Type B pancreatic cell (in vitro differentiated cells): ENCODE results near the gene GPC6. TPM values are rescaled to one million over a fixed set of nuclear protein-coding genes. Genes with fewer than 3 reads are reported as not detected.

Experiments
- DNase-seq: peaks from one replicate; pipeline ENCODE4 v3.0.0; 2021; ENCODE audit warnings: mixed read lengths; ENCODE audit not compliant: unreplicated experiment; ENCODE audit errors: extremely low spot score
- H3K27ac Mint-ChIP-seq: 2 replicates; pipeline ENCODE4 v1.8.0; 2021; ENCODE audit warnings: mild to moderate bottlenecking, mixed read lengths
- H3K27me3 Mint-ChIP-seq: 2 replicates; pipeline ENCODE4 v1.8.0; 2021; ENCODE audit warnings: mixed read lengths
- H3K36me3 Mint-ChIP-seq: 2 replicates; pipeline ENCODE4 v1.8.0; 2021; ENCODE audit warnings: mixed read lengths
- H3K4me1 Mint-ChIP-seq: one replicate; pipeline ENCODE4 v1.8.0; 2021; ENCODE audit warnings: mixed read lengths; ENCODE audit not compliant: unreplicated experiment
- H3K4me3 Mint-ChIP-seq: 2 replicates; pipeline ENCODE4 v1.8.0; 2021; ENCODE audit warnings: mild to moderate bottlenecking, mixed read lengths
- H3K9me3 Mint-ChIP-seq: 2 replicates; pipeline ENCODE4 v1.8.0; 2021; ENCODE audit warnings: mixed read lengths
- CTCF ChIP-seq: fragments of 200-600 bp; sonication (generic); conservative IDR thresholded peaks from 2 replicates; pipeline ENCODE4 v1.5.0; 2021; ENCODE audit warnings: antibody characterized with exemption, mild to moderate bottlenecking
- total RNA-seq: library from RNA; stranded (reverse); gene quantifications from 2 replicates; pipeline ENCODE4 v1.2.1, GENCODE V29; 2021; ENCODE audit warnings: low replicate concordance

The GPC6 gene
- total RNA-seq, 1 donor from 2014 or later = 30.5 TPM

DNA sequence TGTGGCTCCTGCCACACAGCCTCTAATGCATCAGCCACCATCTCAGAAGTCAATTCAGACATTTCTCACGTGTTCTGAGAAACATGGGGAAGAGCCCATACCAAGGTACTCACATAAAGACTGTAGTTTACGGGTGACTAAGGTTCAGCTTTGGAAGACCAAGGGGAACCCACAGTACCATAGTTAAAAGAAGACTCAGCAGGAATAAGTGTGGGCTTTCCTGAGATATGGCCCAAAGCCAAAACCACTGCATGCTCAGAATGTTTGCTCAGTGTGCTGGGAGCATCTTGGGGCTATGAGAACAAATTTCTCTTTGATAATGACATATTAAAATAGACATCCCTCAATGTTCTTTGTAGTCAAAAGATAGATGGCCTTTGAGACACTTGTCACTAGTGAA is 969.1 kb downstream of the GPC6 start:
- DNase-seq = no peak
- H3K36me3 Mint-ChIP-seq = no peaks in the 10 kb centered on the region
- H3K9me3 Mint-ChIP-seq = no peaks in the 10 kb centered on the region
- peaks cover 25% of the 10 kb centered on the region for H3K4me1 Mint-ChIP-seq
- no peak overlapping the region for H3K4me3 Mint-ChIP-seq
- H3K27me3 Mint-ChIP-seq = peaks cover 13% of the 10 kb centered on the region
- H3K27ac Mint-ChIP-seq = no peak overlapping the region
- TF ChIP-seq CTCF = no peak

DNA sequence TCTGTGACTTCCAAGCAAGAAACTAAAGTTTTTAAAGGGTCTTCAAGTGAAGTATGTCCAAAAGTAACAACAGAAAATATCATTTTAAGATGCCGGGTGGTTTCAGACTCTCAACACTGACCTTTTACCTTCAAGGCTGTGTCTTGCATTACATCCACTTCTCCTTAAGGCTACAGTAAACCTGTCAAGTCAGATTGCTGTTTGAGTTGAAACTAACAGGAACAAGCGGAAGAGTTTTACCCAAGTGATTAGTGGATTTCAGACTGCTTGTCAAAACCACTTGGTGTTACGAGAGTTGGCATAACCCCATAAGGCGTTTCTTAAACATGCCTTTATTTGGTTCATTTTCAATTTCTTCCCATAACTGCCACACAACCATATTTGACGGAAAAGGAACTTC is 969.8 kb downstream of the GPC6 start:
- TF ChIP-seq CTCF = no peak
- no peak for DNase-seq
- H3K36me3 Mint-ChIP-seq = no peaks in the 10 kb centered on the region
- no peak overlapping the region for H3K4me3 Mint-ChIP-seq
- no peak overlapping the region for H3K27ac Mint-ChIP-seq
- H3K4me1 Mint-ChIP-seq = peaks cover 25% of the 10 kb centered on the region
- no peaks in the 10 kb centered on the region for H3K9me3 Mint-ChIP-seq
- H3K27me3 Mint-ChIP-seq = peaks cover 13% of the 10 kb centered on the region

DNA sequence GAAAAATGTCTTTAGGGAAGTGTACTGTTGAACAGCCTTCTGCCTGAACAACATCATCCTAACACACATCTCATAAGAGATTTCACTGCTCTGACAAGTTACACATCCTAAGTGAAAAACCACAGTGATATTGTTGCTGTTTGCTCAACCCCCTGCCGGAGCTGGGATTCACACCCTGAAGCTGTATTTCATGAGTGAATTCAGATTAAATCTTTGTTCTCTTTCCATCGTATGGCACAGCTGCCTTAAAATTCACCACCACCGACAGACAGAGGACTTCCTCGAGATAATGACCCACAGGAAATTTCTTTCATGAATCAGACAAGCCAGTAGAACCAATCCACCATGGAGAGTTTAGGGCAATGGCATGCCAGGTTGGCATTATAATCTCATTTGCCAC is 972.1 kb downstream of the GPC6 start:
- Mint-ChIP-seq H3K9me3 (no peaks in the 10 kb centered on the region), H3K36me3 (no peaks in the 10 kb centered on the region), H3K4me3 (no peak overlapping the region), H3K27ac (no peak overlapping the region), H3K27me3 (peaks cover 8% of the 10 kb centered on the region), H3K4me1 (peaks cover 15% of the 10 kb centered on the region)
- no peak for TF ChIP-seq CTCF
- DNase-seq = no peak

DNA sequence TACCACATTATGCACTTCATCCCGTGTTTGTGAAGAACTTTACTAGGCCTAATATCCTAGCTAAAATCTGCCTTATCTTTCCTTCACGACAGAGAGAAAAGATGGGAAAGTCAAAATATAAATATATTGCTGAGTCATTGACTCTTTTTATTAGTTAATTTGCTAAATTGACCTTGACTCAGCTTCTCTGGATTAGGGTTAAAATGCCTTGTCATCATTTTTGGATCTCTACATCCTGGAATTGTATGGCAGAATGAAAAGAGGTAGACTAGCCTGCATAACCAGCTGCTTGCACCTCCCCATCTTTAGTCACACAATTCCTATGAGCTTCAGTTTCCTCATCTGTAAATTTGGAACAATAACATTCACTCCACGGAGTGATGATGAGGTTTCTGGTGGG is 972.5 kb downstream of the GPC6 start:
- no peak overlapping the region for H3K4me3 Mint-ChIP-seq
- no peaks in the 10 kb centered on the region for H3K9me3 Mint-ChIP-seq
- H3K27ac Mint-ChIP-seq = no peak overlapping the region
- peaks cover 15% of the 10 kb centered on the region for H3K4me1 Mint-ChIP-seq
- H3K36me3 Mint-ChIP-seq = no peaks in the 10 kb centered on the region
- peaks cover 5% of the 10 kb centered on the region for H3K27me3 Mint-ChIP-seq
- no peak for TF ChIP-seq CTCF
- no peak for DNase-seq

- peaks cover 3% of the 10 kb centered on the region for H3K27me3 Mint-ChIP-seq
- H3K27ac Mint-ChIP-seq = no peak overlapping the region
- no peaks in the 10 kb centered on the region for H3K36me3 Mint-ChIP-seq
- no peak overlapping the region for H3K4me3 Mint-ChIP-seq
- H3K4me1 Mint-ChIP-seq = peaks cover 7% of the 10 kb centered on the region
- H3K9me3 Mint-ChIP-seq = no peaks in the 10 kb centered on the region
- no peak for DNase-seq
- TF ChIP-seq CTCF = no peak
These were observed 974.4 kb downstream of the GPC6 start for GRCh38 chr13:94201022-94201421.

DNA sequence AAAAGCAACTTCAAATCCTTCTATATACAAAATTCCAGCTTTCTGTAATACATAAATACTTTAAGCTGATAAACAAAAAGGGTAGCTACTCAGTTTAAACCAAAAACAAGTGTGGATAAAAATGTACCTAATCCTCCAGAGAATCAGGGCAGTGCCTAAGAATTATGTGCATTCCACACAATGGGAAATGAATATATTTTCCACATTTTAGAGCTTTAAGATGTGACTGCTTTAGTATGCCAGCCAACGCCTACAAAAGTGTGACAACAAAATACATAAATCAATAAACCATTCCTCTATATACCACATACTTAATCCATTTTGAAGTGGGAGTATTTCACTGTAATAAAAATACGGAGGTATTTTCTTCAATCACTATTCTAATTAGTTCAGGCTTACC is 977.6 kb downstream of the GPC6 start:
- no peak overlapping the region for H3K4me3 Mint-ChIP-seq
- no peaks in the 10 kb centered on the region for H3K27me3 Mint-ChIP-seq
- H3K4me1 Mint-ChIP-seq = no peaks in the 10 kb centered on the region
- no peak for TF ChIP-seq CTCF
- no peaks in the 10 kb centered on the region for H3K9me3 Mint-ChIP-seq
- H3K36me3 Mint-ChIP-seq = no peaks in the 10 kb centered on the region
- DNase-seq = no peak
- no peak overlapping the region for H3K27ac Mint-ChIP-seq
